H1 (cell line): ENCODE data around the gene HADHA. TPM values are rescaled to one million over a fixed set of nuclear protein-coding genes. Genes with fewer than 3 reads are reported as not detected.

Experiments
- CTCF ChIA-PET: fragments of 300-600 bp; sonication (Branson Sonifier 250); formaldehyde crosslinking; loops from one replicate; lab custom pipeline; 2021; ENCODE audit not compliant: partially characterized antibody; lab: Charles Lee
- POLR2A ChIA-PET: fragments of 300-600 bp; sonication (Branson Sonifier 250); formaldehyde crosslinking; loops from one replicate; lab custom pipeline; 2021; ENCODE audit warnings: inconsistent platforms; ENCODE audit not compliant: partially characterized antibody; lab: Charles Lee
- DNase-seq, 2 experiments: peaks; one replicate each; pipeline versions ENCODE4 v3.0.0 to v3.0.0-alpha.2; 2010 to 2022; ENCODE audit warnings: low spot score in 2 of 2, low read depth in 1 of 2, mixed read lengths in 1 of 2
- FAIRE-seq: peaks from 2 replicates; lab custom pipeline; 2011; peaks lifted over from hg19 to GRCh38; lab: Jason Lieb, UNC
- H2AFZ ChIP-seq: 2 replicates; pipeline ENCODE4 v1.8.1; 2012; ENCODE audit warnings: low read length, inconsistent platforms
- H2AK5ac ChIP-seq: 2 replicates; pipeline ENCODE4 v1.6.1; 2013; ENCODE audit warnings: low read depth, low read length
- H2BK120ac ChIP-seq: replicated peaks from 2 replicates; pipeline ENCODE3; 2013; ENCODE audit warnings: low read depth, low read length, inconsistent platforms
- H2BK12ac ChIP-seq: 2 replicates; pipeline ENCODE4 v1.6.1; 2013; ENCODE audit warnings: low read depth, low read length
- H2BK15ac ChIP-seq: 2 replicates; pipeline ENCODE4 v1.6.1; 2013; ENCODE audit warnings: low read length
- H2BK20ac ChIP-seq: 2 replicates; pipeline ENCODE4 v1.6.1; 2013; ENCODE audit warnings: low read length
- H2BK5ac ChIP-seq: 2 replicates; pipeline ENCODE4 v1.6.1; 2013; ENCODE audit warnings: low read depth, low read length
- H3K14ac ChIP-seq: 2 replicates; pipeline ENCODE4 v1.6.1; 2013; ENCODE audit warnings: inconsistent platforms; ENCODE audit not compliant: insufficient read length
- H3K18ac ChIP-seq: 2 replicates; pipeline ENCODE4 v1.6.1; 2013; ENCODE audit warnings: low read length; ENCODE audit errors: extremely low read depth
- H3K23ac ChIP-seq: 2 replicates; pipeline ENCODE4 v1.6.1; 2013; ENCODE audit warnings: inconsistent platforms; ENCODE audit not compliant: insufficient read length
- H3K23me2 ChIP-seq: 2 replicates; pipeline ENCODE4 v1.6.1; 2013; ENCODE audit warnings: low read depth, low read length
- H3K27ac ChIP-seq: 2 replicates; pipeline ENCODE4 v1.6.1; 2011; ENCODE audit warnings: low read depth, low read length, inconsistent platforms
- H3K27me3 ChIP-seq, 4 experiments: replicated peaks in 1 of 4; 1 replicate in 1 of 4; 2 replicates in 3 of 4; pipeline versions ENCODE4 v1.6.1 to v1.8.1; 2011 to 2013; ENCODE audit warnings: low read length in 3 of 4, mild to moderate bottlenecking in 3 of 4, inconsistent platforms in 2 of 4, mixed read lengths in 2 of 4, moderate library complexity in 1 of 4; ENCODE audit not compliant: control insufficient read depth in 3 of 4, insufficient read depth in 3 of 4; ENCODE audit errors: extremely low read depth in 1 of 4
- H3K36me3 ChIP-seq, 4 experiments: 2 replicates each; pipeline versions ENCODE4 v1.6.1 to v1.8.1; 2011 to 2013; ENCODE audit warnings: mild to moderate bottlenecking in 4 of 4, low read length in 3 of 4, moderate library complexity in 2 of 4, control low read depth in 1 of 4, inconsistent platforms in 1 of 4; ENCODE audit not compliant: insufficient read depth in 4 of 4, control insufficient read depth in 2 of 4
- H3K4ac ChIP-seq: replicated peaks from 2 replicates; pipeline ENCODE3; 2013; ENCODE audit warnings: low read length, low read depth, mixed read lengths, inconsistent platforms; ENCODE audit not compliant: insufficient read length
- H3K4me1 ChIP-seq, 4 experiments: replicated peaks in 1 of 4; 1 replicate in 1 of 4; 2 replicates in 3 of 4; pipeline versions ENCODE4 v1.6.1 to v1.8.1; 2011 to 2013; ENCODE audit warnings: low read length in 3 of 4, inconsistent platforms in 2 of 4, mixed read lengths in 1 of 4; ENCODE audit not compliant: insufficient read depth in 4 of 4, control insufficient read depth in 3 of 4
- H3K4me2 ChIP-seq, 2 experiments: 2 replicates each; pipeline versions ENCODE4 v1.6.1 to v1.8.1; 2011 to 2013; ENCODE audit warnings: low read depth in 2 of 2, low read length in 2 of 2, control low read depth in 1 of 2, inconsistent platforms in 1 of 2, mild to moderate bottlenecking in 1 of 2; ENCODE audit not compliant: insufficient read depth in 1 of 2
- H3K4me3 ChIP-seq, 4 experiments: fragments of 200-600, 300-600 bp in 1 of 4; sonication (generic), shearing (Covaris generic), sonication (Bioruptor Twin) in 1 of 4; 2 replicates each; pipeline versions ENCODE4 v1.5.1 to v1.8.1; 2011 to 2016; ENCODE audit warnings: low read length in 4 of 4, low read depth in 3 of 4, control low read depth in 2 of 4, inconsistent platforms in 2 of 4, mild to moderate bottlenecking in 2 of 4, mixed read lengths in 1 of 4, moderate library complexity in 1 of 4; ENCODE audit not compliant: insufficient read depth in 2 of 4; ENCODE audit errors: extremely low read depth in 1 of 4
- H3K56ac ChIP-seq: replicated peaks from 2 replicates; pipeline ENCODE3; 2013; ENCODE audit warnings: low read depth, mild to moderate bottlenecking, mixed read lengths, low read length, inconsistent platforms; ENCODE audit not compliant: insufficient read length
- H3K79me1 ChIP-seq: 2 replicates; pipeline ENCODE4 v1.6.1; 2013; ENCODE audit warnings: low read depth, low read length, control low read depth
- H3K79me2 ChIP-seq, 2 experiments: 2 replicates each; pipeline versions ENCODE4 v1.6.1 to v1.8.1; 2012 to 2013; ENCODE audit warnings: low read length in 2 of 2, mild to moderate bottlenecking in 2 of 2, inconsistent platforms in 1 of 2; ENCODE audit not compliant: insufficient read depth in 2 of 2, control insufficient read depth in 1 of 2
- H3K9ac ChIP-seq, 4 experiments: replicated peaks in 1 of 4; 1 replicate in 1 of 4; 2 replicates in 3 of 4; pipeline versions ENCODE4 v1.6.1 to v1.8.1; 2011 to 2013; ENCODE audit warnings: low read depth in 3 of 4, low read length in 3 of 4, control low read depth in 2 of 4, mild to moderate bottlenecking in 2 of 4, moderate library complexity in 2 of 4, inconsistent platforms in 1 of 4; ENCODE audit errors: extremely low read depth in 1 of 4
- H3K9me3 ChIP-seq, 2 experiments: 2 replicates each; pipeline versions ENCODE4 v1.6.1 to v1.8.1; 2012 to 2013; ENCODE audit warnings: mild to moderate bottlenecking in 2 of 2, moderate library complexity in 2 of 2, control low read depth in 1 of 2, inconsistent platforms in 1 of 2, low read depth in 1 of 2, low read length in 1 of 2, mixed read lengths in 1 of 2; ENCODE audit not compliant: insufficient read depth in 2 of 2
- H4K20me1 ChIP-seq, 2 experiments: replicated peaks in 1 of 2; 2 replicates each; pipeline versions ENCODE3 to v1.8.1; 2011 to 2013; ENCODE audit warnings: inconsistent platforms in 2 of 2, low read length in 2 of 2, mild to moderate bottlenecking in 1 of 2; ENCODE audit not compliant: insufficient read depth in 2 of 2, control insufficient read depth in 1 of 2
- H4K5ac ChIP-seq: 2 replicates; pipeline ENCODE4 v1.6.1; 2013; ENCODE audit warnings: low read length, low read depth, mixed read lengths, inconsistent platforms; ENCODE audit not compliant: insufficient read length
- H4K8ac ChIP-seq: 2 replicates; pipeline ENCODE4 v1.8.0; 2013; ENCODE audit warnings: mild to moderate bottlenecking, moderate library complexity, low read length, inconsistent platforms; ENCODE audit not compliant: insufficient read depth; ENCODE audit errors: extremely low read depth
- H4K91ac ChIP-seq: replicated peaks from 2 replicates; pipeline ENCODE3; 2013; ENCODE audit warnings: low read length, mixed read lengths, inconsistent platforms; ENCODE audit not compliant: insufficient read length
- BCL11A ChIP-seq, 2 experiments: IDR thresholded peaks; one replicate each; pipeline ENCODE4 v1.6.1; 2011; ENCODE audit warnings: low read depth in 2 of 2, low read length in 2 of 2, mild to moderate bottlenecking in 2 of 2
- CEBPB ChIP-seq: IDR thresholded peaks from 2 replicates; pipeline ENCODE4 v1.6.1; 2012; ENCODE audit warnings: low read depth, low read length
- WGBS, 2 experiments: shearing (Covaris generic) in 1 of 2; methylation state at CpG; one replicate each; pipeline versions ENCODE4 v1.1.6 to v1.1.7; 2013 to 2015; ENCODE audit warnings: low lambda C conversion rate in 2 of 2, mixed read lengths in 2 of 2, inconsistent platforms in 1 of 2, low coverage in 1 of 2, missing lambda C conversion rate in 1 of 2; ENCODE audit not compliant: insufficient replicate concordance in 2 of 2, insufficient coverage in 1 of 2, insufficient read length in 1 of 2; ENCODE audit errors: extremely low coverage in 1 of 2, missing lambda C conversion rate in 1 of 2; 5-methylcytosine and 5-hydroxymethylcytosine counted together
- polyA plus RNA-seq, 7 experiments: library from polyadenylated mRNA; depleted of rRNA in 3 of 7; stranded (reverse) in 5 of 7; unstranded in 2 of 7; fragments of >200 nt in 5 of 7; fragments of 200-250 nt in 2 of 7; gene quantifications; 1 replicate in 5 of 7; 2 replicates in 1 of 7; 4 replicates in 1 of 7; pipeline versions ENCODE4 v1.2.1 to v1.2.3, GENCODE V29; 2011 to 2013; ENCODE audit warnings: missing spikeins in 2 of 7, mixed read lengths in 2 of 7
- total RNA-seq: library from RNA; stranded (reverse); fragmentation: NEBNext Ultra II Directional; extraction: Animal tissue kit (Norgen Biotek cat#: 25700); gene quantifications from 2 replicates; pipeline ENCODE4 v1.2.1, GENCODE V29; 2021

The HADHA gene
- total and polyA plus RNA-seq, 2 of the 8 experiments (the other 6 are each of a cell fraction or from before 2014, with no cell fraction given): 64.6 to 131 TPM

DNA sequence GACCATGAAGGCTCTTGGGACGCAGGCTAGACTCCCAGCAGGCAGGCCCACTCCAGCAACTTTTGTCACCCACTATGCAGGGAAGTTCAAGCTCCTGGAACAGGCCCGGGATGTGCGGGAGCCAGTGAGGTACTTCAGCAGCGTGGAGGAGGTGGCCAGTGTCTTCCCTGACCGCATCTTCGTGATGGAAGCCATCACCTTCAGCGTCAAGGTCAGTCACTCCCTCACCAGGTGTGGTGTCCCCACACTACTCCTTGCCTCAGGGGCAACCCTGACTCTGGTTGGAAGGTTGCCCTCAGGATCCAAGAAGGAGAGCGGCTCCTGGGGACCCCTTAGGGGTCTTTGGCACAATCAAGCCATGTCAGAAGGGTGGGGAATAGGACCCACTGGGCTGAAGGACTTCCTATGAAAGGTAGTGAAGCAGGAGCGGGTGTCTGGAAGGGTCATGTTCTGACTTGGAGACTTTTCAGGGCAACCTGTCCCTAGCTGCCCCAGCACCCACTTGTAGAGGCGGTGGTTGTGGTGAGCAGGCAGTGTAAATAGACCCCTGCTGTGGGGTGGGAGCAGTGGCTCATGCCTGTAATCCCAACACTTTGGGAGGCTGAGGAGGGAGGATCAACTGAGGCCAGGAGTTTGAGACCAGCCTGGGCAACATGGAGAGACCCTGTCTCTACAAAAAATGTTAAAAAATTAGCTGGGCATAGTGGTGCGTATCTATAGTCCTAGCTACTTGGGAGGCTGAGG lies 61.4 kb downstream of the HADHA start:
- no peak overlapping the region for H4K5ac ChIP-seq
- H3K36me3 ChIP-seq: peaks cover 0 to 7% (median 2%) of the 10 kb centered on the region in 4 experiments; a peak in 2 of 8 replicates
- peaks cover 0 to 2% of the 10 kb centered on the region in 2 experiments for H4K20me1 ChIP-seq
- no peak overlapping the region for H3K14ac ChIP-seq
- no peak overlapping the region for H2BK15ac ChIP-seq
- CTCF ChIA-PET: interaction anchor here (0.7 to 2.8 kb wide), 10 partner anchors 7 to 243 kb away, joined by 3 to 23 read pairs (median 6); partner anchors contain the start of gene GAREM2
- TF ChIP-seq BCL11A (IDR thresholded peaks at IDR 0.05; ENCODE audit: low read depth in 2 of 2, low read length in 2 of 2): no peak
- no peak for TF ChIP-seq CEBPB
- TF ChIP-seq, all 59 proteins: peak for 0
- H3K9ac ChIP-seq: no peak overlapping the region
- POLR2A ChIA-PET: interaction anchor here (1.1 to 7.0 kb wide), 3 partner anchors 9 to 14 kb away, joined by 7 to 65 read pairs (median 8); partner anchors contain the start of gene GAREM2
- H2AK5ac ChIP-seq: no peak overlapping the region
- no peak overlapping the region for H2BK20ac ChIP-seq
- no peak overlapping the region for H2AFZ ChIP-seq
- H3K9me3 ChIP-seq: no peaks in the 10 kb centered on the region
- FAIRE-seq: no peak
- H3K4me3 ChIP-seq: no peak overlapping the region
- no peak overlapping the region for H3K56ac ChIP-seq
- H3K27me3 ChIP-seq: peaks cover 0 to 6% (median 3%) of the 10 kb centered on the region in 4 experiments; a peak in 2 of 7 replicates
- no peak overlapping the region for H3K23ac ChIP-seq
- whole genome bisulfite sequencing, 2 experiments: 92% methylated on average over 11 of the region's 11 CpGs; no CpG with 5 or more reads in 1 of the 2 experiments
- no peak overlapping the region for H2BK12ac ChIP-seq
- H2BK5ac ChIP-seq: no peak overlapping the region
- no peak overlapping the region for H3K4ac ChIP-seq
- H3K79me2 ChIP-seq: no peaks in the 10 kb centered on the region
- H4K8ac ChIP-seq: no peak overlapping the region; the same call in 1 of the 2 replicates
- no peak overlapping the region for H4K91ac ChIP-seq
- H2BK120ac ChIP-seq: no peak overlapping the region
- H3K18ac ChIP-seq: no peak overlapping the region
- peaks cover 13% of the 10 kb centered on the region for H3K23me2 ChIP-seq
- H3K79me1 ChIP-seq: peaks cover 2% of the 10 kb centered on the region; the same call in 1 of the 2 replicates
- peaks cover 0 to 20% (median 14%) of the 10 kb centered on the region in 4 experiments; a peak in 6 of 7 replicates for H3K4me1 ChIP-seq
- no peak overlapping the region for H3K27ac ChIP-seq
- DNase-seq: no peak
- no peak overlapping the region; a peak in 1 of 4 replicates for H3K4me2 ChIP-seq
